ENCODE measurements around the gene SORCS2.

SORCS2 gene

DNA sequence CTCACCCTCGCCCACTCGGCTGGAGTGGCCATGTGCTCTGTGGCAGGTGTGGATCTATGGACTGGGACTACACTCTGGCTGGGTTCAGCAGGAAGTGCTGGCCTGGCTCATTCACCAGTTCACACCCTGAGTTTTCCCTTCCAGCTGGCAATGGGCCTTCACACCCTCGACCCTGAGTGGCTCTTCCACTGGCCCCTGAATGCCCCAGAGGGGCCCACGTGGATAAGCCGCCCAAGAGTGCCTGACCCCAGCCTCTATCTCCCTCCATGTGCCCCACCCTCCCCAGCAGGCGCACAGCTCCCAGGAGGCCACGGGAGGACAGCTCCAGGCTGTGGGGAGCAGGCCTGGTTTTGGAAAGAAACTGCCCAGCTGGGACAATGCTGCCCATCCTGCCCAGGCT, 513.3 kb downstream of the SORCS2 start:
- DNase-seq: no peak

DNA sequence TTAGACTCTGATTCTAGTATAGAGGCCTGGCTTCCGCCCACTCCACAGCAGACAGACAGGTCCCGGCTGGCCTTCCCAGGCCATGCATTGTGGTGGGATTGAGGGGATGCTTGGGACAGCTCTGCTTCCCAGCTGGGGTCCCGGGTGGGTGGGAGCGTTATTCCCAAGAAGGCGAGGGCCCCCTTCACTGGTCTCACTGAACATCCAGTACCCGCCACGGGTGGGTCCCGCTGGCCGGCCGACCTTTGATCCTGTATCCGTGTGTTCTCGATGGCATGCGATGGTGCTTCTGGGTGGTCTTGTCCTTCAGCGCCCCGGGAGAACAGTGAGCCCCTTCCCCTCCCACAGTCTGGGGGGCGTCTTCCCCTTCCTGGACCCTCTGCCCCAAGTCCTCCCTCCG, 515.9 kb downstream of the SORCS2 start:
- no peak for DNase-seq

DNA sequence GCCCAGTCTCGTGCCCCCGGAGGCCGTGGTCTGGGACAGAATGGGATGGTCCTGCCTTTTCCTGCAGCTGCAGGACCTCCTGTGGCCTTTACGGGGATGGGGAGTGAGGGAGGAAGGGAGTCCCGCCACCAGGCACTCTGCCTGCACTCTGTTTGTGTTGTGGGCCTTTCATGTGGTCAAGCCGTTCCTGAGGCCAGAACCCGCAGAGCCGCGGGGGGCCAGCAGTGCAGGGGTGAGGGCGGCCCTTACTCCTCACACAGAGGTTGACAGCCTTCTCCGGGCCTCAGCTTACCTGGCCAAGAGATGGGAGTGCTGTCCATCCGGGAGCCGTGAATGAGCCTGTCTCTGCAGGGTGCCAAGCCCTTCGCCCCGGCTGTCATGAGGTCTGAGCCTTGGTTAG, 516.6 kb downstream of the SORCS2 start:
- peak; percentile 20 for DNase-seq

DNA sequence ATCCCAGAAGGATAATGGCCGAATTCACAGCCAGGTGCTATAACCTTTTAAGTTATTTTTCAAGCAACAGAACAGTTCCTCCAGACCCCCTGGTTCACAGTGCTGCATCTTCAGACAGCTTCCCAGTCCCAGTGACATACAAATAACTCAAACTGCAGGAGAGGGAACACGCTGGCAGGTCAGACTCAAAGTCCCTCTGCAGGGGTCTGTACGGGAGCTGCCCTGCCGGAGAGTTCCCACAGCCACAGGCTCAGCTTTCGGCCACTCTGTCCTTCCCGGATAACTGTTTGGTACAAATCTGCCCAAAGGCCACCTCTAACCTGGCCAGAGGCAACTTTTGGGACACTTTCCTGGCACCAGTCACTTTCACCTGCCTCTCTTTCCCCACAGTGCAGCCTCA, 517.1 kb downstream of the SORCS2 start:
- DNase-seq: no peak

DNA sequence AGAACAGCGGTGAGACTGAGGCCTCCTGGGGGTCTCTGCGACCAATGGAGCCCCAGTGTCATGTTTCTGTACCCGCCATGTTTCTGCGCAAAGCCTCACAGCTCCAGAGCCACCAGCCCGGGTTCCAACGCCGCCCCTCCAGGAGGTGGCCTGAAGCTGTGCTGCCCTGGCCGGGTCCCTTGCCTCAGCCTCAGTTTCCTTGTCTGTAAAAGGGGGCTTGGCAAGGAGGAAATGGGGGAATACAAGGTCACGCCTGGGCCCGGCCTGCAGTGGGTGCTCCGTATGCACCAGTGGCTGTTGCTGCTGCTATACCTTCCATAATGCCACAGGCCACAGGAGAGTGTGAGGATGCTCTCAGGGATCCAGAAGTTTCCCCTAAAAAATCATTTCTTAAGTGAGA, 517.8 kb downstream of the SORCS2 start:
- DNase-seq: no peak

DNA sequence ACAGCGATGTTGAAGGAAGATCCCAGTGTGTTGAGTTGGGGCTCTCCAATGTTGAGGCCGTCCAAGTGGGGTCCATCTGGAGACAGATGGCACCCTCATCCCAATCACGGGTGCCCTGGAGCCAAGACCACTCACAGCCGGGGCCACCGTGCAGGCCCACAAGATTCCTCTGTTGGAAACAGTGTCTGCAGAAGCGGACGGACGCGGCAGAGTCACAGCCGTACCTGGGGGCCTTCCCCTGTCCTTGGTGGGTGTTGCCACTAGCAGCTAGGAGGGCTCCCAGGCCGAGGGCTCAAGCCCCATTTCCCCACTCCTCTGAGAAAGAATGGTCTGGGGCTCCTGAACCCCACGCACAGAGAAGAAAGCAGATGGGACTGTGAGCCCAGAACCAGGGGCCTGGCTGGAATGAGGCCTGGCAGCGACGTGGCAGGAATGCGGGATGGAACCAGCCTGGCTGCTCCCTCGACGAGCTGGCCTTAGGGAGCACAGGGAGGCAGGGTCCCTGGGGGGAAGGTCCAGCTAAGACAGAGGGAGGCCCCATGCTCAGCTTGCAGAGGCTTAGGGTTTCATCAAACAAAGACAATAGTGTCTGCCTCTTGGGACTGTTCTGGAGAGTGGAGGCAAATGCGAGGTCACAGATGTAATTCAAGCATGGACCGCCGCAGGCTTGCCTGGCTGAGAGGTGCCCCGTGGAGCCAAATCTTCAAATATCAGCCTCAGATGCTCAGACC, 518.4 kb downstream of the SORCS2 start:
- no peak for DNase-seq

DNA sequence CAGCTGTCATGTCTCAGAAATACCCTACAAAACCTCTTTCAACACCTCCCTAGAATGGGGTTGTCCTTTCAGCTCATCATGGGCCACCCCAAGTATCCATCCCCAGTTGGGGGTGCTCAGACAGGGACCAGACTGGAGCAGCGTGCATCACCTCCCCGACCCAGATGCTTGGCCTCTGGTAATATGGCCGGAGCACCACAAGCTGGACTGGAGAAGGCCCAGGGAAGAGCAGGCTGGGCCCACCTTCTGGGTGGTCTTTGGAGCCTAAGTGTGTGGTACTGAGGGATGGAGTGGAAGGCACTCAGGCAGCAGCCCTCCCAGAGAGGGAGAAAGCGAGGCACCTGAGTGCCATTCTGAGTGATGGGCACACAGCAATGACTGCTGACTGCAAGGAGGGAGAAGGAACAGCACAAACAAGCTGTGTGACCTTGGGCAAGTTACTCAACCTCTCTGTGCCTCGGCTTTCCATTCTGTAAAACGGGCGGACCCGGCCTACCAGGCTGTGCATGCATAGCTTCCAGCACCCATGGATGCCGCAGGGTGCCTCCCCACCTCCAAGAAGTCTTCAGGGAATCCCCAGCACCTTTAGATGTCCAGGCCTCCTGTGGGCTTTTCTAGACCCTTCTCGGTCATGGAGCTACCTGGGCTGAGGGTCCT, 519.1 kb downstream of the SORCS2 start:
- no peak for DNase-seq

DNA sequence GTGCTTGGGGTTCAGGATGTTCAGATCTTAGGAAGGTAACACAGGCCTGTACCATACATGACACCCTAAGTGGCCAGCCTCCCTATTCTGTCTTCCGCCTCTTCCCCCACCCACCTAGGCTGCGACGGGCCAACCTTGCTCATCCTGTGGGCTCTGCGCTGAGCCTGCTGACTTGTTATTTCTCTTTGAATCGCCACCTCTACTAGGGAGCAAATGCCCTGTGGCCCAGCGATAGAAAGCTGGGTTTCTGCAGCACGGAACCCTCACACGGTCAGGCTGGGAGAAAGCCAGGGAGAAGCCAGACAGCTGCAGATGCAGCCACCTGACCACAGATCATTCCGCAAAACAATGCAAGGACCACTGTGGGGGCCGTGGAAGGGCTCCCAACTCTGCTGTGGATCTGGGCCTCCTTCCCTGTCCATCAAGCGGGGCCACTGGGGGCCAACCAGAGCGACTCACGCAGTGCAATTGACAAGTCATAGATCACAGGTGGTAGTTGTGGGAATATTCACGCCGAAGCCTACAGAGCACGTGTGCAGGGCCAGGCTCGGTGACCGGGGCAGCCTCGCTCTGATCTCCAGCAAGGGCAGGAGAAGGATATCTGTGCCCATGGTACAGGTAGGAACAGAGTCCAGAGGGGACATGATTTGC, 519.8 kb downstream of the SORCS2 start:
- DNase-seq: no peak

DNA sequence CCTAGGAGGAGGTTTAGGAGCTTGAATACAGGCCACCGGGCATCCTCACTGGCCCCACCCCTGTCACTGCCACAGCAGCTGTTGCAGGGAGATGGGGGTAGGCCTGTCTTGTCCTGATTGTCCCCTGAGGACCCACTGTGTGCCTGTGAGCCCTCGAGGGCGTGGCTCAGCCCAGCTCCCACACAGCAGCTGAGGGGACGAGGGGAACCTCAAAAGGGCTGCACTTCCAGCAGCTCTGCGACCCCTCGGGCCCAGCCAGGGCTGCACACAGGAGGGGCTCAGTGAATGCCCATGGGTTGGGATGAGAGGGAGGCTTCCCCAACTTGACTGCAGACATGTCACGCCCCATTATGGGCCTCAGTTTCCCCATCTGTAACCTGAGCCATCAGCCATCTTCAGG, 521.4 kb downstream of the SORCS2 start:
- DNase-seq: no peak

DNA sequence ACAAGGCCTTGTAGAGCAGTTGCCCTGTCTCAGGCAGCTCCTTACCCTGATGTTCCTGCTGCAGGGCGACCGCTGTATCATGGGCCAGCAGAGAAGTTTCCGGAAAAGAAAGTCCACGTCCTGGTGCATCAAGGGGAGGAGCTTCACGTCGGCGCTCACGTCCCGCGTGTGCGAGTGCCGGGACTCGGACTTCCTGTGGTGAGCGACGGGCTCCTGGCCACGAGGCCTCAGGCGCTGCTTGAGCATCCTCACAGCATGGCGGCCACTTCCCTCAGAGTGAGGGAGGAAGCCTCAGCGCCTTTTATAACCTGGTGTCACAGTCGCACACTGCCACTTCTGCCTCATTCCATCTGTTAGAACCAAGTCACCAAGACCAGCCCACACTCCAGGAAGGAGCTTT, 521.8 kb downstream of the SORCS2 start:
- DNase-seq: no peak

DNA sequence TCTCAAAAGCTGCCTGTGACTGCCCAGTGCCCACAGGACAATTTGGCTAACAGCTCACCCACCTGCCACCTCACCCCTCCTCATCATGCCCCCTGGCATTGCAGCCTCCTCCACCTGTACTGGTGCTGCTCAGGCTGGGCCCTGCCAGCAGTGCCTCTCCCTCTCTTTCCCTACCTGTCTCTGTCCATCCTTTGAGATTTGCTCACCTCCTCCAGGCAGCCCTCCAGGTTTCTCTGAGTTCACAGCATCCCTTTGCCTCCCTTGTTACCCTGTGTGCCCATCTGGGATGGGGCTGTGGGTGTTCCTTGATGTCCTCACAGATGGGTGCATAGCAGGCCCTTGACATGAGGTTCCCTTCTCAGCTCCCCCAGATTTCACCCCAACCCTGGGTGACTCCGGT, 522.4 kb downstream of the SORCS2 start:
- no peak for DNase-seq

DNA sequence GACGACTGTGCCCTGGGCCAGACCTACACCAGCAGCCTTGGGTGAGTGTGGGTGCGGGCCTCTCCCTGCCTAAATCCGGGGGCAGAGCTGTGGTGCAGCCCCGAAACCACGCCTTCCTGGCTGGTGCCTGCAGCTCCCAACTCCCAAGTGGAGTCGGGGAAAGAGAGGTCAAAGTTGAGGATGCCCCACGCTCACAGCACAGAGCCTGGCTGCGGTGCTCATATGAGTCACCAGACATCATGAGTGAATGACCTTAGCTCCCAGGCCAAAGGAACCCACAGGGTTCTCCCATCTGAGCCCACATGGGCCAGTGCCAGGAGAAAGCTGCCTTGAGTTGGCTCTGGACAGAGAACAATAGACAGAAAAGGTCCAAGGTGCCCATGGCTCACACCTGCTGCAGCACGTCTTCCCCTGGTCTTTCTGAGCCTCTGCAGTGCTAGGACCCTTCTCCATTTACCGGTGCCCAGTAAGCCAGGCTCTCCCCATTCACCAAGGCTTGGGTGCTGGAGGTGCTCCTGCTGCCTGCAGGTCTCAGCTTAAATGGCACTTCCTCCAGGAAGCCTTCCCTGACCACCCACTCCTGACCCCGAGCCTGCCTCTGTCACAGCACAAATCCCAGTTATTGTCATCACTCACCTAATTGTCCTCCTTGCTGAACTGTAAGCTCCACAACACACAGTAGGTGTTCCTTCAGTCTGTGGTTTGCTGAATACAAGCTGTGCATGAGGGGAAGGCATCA, 523.1 kb downstream of the SORCS2 start:
- DNase-seq: no peak

DNA sequence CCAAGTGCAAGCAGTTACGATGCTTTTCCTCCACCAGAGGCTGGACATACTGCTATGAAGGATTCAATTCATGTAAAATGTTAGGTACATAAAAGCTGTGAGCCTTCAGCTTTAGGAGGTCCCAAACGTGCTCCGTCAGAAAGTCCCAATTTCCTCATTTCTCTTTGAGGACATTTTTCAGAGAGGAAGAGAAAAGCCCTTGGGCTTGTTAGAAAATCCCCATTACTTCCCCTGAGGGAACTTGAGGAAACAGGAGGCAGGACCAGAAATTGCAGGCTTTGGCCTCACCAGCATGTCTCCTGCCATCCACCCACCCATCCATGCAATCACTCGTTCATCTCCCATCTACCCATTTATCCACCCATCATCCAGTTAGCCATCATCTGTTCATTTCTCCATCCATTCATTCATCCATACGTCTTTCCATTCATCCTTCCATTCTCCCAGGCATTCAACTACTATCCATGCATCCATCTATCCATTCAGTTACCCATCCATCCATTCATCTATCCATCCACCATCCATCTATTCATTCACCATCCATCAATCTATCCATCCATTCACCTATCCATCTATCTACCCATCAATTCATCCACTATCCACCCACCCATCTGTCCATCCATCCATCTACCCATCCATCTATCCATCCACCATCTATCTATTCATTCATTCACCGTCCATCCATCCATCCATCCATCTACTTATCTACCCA, 523.8 kb downstream of the SORCS2 start:
- no peak for DNase-seq

DNA sequence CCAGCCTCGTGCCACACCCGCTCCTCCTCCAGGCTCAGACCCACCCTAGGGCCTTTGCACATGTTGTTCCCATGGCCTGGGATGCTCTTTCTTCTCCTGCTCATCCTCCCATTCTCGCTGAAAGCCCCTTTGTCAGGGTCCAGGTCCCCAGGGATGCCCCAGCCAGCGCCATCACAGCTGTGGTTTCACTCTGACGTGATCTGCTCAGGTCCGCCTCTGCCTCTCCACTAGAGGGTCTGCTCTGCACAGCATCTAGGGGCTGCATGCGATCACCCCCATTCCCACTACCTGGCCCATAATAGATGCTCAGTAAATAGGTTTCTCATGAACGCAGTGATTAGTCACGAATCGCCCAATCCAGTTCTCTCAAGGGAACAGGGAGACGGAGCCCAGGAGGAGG, 524.8 kb downstream of the SORCS2 start:
- DNase-seq: no peak

DNA sequence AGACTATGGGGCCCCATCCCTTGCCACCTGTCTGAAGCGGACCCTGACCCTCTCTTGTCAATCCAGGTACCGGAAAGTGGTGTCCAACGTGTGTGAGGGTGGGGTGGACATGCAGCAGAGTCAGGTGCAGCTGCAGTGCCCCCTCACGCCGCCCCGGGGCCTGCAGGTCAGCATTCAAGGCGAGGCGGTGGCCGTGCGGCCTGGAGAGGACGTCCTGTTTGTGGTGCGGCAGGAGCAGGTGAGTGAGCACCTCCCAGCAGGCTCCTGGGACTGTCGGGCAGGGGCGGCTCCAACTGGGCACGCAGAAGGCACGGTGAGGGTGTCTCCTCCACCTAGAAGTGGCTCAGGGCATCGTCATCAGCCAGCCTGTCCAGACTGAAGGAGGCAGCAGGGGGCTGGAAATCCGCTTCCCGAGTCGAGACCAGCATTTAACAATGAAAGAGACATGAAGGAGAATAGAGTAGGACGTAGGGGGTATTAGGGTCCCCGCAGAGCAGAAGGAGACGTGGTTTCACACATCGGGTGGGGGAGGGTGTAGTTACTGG, 525.7 kb downstream of the SORCS2 start:
- DNase-seq: no peak

DNA sequence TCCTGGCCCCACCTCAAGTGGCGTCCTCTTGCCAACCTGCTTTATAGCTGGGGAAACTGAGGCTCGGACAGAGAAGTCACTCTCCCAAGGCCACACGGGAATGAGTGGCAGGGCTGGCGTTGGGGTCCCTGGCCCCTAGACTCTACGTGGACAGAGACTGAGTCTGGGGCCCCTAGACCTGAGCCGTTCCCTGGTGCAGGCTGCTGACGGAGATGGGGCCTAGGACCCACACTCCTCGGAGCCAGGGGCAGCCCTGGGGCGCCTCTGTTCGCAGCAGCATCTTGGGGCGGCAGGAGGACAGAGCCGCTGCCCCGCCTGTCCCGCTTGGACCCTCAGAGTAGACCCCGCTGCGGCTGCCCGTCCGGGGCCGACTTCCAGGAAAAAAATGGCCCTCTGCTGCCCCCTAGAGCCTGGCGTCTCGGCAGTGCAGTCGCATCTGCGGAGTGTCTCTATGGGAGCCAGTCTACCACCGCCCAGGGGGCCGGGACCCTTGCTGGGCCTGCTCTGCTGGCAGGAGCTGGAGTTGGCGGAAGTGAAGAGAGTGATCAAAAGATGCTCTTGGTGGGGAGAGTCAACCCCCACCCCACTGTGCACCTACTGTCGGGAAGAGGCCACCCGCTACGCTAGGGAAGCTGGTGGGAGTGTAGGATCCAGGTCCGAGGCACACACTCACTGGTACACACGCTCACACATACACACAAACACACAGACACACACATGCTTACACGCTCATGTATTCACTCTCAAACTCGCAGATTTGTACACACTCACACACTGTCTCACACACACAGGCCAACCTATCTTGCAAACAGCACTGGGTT, 527.2 kb downstream of the SORCS2 start:
- DNase-seq: peak; percentile 40

DNA sequence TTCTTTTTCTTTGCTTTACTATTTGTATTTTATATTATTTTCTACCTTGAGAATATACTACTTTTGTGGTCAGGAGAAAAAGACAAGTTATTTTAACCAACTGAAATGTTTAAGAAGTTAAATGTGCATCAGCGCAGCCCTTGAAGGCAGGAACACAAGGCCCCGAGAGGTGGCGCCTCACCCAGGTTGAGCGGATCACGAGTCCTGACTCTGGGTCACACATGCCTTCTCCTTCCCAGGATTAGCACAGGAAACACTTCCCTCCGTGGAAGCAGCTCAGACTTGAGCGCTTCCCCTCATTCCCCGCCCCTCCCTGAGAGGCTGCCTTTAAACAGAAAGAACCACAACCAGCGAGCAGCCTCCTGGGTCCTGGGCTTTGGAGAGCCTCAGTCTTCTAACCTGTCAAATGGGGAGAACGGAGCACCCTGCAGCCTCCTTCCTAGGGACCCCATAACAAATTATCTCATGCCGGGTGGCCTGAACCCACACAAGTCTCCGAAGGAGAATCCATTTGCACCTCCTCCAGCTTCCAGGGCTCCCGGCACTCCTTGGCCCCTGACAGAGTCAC, 529.7 kb downstream of the SORCS2 start:
- peak; percentile 14 for DNase-seq

DNA sequence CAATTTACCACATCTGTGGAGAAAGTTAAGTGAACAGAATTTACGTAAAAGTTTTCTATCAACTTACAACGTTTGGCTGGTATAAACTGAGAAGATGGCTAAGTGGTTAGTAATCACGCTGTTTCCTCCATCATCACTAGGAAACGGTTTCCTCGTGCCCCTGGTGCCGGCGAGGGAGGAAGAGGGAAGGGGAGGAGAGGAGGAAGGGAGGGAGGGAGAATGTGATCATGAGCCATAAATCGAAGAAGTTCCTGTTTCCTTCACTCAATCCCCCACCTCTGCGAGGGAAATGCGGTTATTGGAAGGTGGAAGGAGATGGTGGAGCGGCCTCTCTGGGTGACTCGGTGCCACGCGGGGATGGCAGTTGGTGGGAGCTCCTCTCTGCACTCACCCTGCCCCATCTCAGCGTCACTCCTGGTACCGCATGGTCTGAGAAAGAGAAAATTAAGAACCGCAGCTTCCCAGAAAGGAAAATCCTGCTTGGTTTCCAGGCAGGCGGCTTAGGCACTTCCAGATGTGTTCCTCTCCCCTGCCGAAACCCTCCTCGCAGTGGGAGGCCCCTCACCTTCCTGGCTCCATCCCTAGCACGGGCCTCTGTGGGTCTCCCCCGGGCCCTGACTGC, 530.5 kb downstream of the SORCS2 start:
- DNase-seq: peak; percentile 40

DNA sequence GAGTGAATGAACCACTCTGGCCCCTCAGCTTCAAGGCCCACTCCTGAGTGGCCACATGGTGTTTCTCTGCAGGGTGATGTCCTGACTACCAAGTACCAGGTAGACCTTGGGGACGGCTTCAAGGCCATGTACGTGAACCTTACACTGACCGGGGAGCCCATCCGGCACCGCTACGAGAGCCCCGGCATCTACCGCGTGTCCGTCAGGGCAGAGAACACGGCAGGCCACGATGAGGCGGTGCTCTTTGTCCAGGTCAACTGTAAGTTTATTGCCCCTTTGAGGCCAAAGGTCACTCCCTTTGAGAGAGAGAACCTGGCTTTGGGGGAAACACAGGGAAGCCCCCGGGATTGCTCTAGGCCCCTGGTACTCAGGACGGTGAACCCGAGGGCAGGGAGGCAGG, 531.3 kb downstream of the SORCS2 start:
- DNase-seq: no peak

DNA sequence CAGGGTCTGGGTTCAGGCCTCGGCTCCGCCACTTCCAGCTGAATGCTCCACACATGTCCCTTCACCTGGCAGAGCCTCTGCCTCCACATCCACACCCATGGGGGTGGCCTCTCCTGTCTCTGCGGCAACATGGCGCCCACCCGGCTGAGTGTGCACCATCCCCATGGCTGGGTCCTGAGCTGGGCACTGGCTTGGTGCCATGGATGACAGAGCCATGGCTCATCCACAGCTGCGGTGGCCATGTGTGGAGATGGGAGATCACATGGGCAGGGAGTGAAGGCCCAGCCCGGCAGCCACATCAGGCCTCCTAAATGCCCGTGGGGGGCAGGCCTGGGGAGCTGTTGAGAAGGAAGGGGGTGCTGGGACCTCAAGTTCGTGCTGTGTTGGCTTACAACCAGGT, 533.6 kb downstream of the SORCS2 start:
- no peak for DNase-seq

All from fibroblast of upper back skin (primary cell).